Liver (tissue), 9 donors: ENCODE data around the gene NUTM1. TPM values are rescaled to one million over a fixed set of nuclear protein-coding genes. Genes with fewer than 3 reads are reported as not detected.

ENCODE experiments used
- DNase-seq: peaks from one replicate; pipeline ENCODE4 v3.0.0-alpha.2; 2017; ENCODE audit warnings: low spot score
- H3K27ac ChIP-seq, 2 donors: one replicate each; pipeline ENCODE4 v1.7.0; 2013; ENCODE audit warnings: inconsistent platforms in 2 of 2, low read length in 2 of 2, control low read depth in 1 of 2, low read depth in 1 of 2, mild to moderate bottlenecking in 1 of 2
- H3K27me3 ChIP-seq, 4 donors: one replicate each; pipeline versions ENCODE4 v1.6.1 to v1.7.0; 2013; ENCODE audit warnings: low read length in 3 of 4, inconsistent platforms in 1 of 4, mild to moderate bottlenecking in 1 of 4, moderate library complexity in 1 of 4; ENCODE audit not compliant: control insufficient read depth in 4 of 4, insufficient read depth in 4 of 4
- H3K36me3 ChIP-seq, 4 donors: one replicate each; pipeline versions ENCODE4 v1.6.1 to v1.7.0; 2013; ENCODE audit warnings: low read length in 3 of 4, mild to moderate bottlenecking in 3 of 4, low read depth in 1 of 4, moderate library complexity in 1 of 4; ENCODE audit not compliant: control insufficient read depth in 4 of 4, insufficient read depth in 3 of 4
- H3K4me1 ChIP-seq, 4 donors: one replicate each; pipeline versions ENCODE4 v1.6.1 to v1.7.0; 2013; ENCODE audit warnings: low read length in 3 of 4, mild to moderate bottlenecking in 3 of 4, moderate library complexity in 1 of 4; ENCODE audit not compliant: control insufficient read depth in 4 of 4, insufficient read depth in 4 of 4
- H3K4me3 ChIP-seq, 3 donors: one replicate each; pipeline versions ENCODE4 v1.6.1 to v1.7.0; 2013; ENCODE audit warnings: low read length in 3 of 3, control low read depth in 1 of 3, low read depth in 1 of 3, mild to moderate bottlenecking in 1 of 3
- H3K9ac ChIP-seq, 2 donors: one replicate each; pipeline ENCODE4 v1.7.0; 2013; ENCODE audit warnings: low read length in 2 of 2, mild to moderate bottlenecking in 2 of 2, moderate library complexity in 2 of 2, control low read depth in 1 of 2, low read depth in 1 of 2
- H3K9me3 ChIP-seq, 4 donors: one replicate each; pipeline versions ENCODE4 v1.6.1 to v1.7.0; 2013; ENCODE audit warnings: low read length in 3 of 4; ENCODE audit not compliant: control insufficient read depth in 4 of 4
- ATF3 ChIP-seq: IDR thresholded peaks from 2 replicates; pipeline ENCODE4 v1.6.1; 2016; ENCODE audit warnings: antibody characterized with exemption
- CTCF ChIP-seq: fragments of 150-350 bp; IDR thresholded peaks from 2 replicates; pipeline ENCODE4 v1.5.1; 2017; ENCODE audit warnings: improper control_type of control experiment, low read depth, low read length; ENCODE audit not compliant: missing input control
- EGR1 ChIP-seq, 2 donors: IDR thresholded peaks; 2 replicates each; pipeline ENCODE4 v1.6.1; 2016 to 2018; ENCODE audit warnings: antibody characterized with exemption in 2 of 2, low read depth in 2 of 2
- FOXA1 ChIP-seq: IDR thresholded peaks from 2 replicates; pipeline ENCODE4 v1.6.1; 2016; ENCODE audit warnings: antibody characterized with exemption
- FOXA2 ChIP-seq: IDR thresholded peaks from 2 replicates; pipeline ENCODE4 v1.6.1; 2016; ENCODE audit warnings: antibody characterized with exemption
- GABPA ChIP-seq, 2 donors: IDR thresholded peaks in 1 of 2; conservative IDR thresholded peaks in 1 of 2; 2 replicates each; pipeline ENCODE4 v1.6.1; 2016; ENCODE audit warnings: antibody characterized with exemption in 2 of 2, mild to moderate bottlenecking in 1 of 2, moderate library complexity in 1 of 2
- HNF4A ChIP-seq, 2 donors: conservative IDR thresholded peaks; 2 replicates each; pipeline ENCODE4 v1.6.1; 2016; ENCODE audit warnings: antibody characterized with exemption in 2 of 2, mild to moderate bottlenecking in 2 of 2
- HNF4G ChIP-seq: IDR thresholded peaks from 2 replicates; pipeline ENCODE4 v1.6.1; 2016; ENCODE audit warnings: antibody characterized with exemption
- JUND ChIP-seq, 2 donors: IDR thresholded peaks; 2 replicates each; pipeline ENCODE4 v1.6.1; 2016; ENCODE audit warnings: antibody characterized with exemption in 2 of 2
- MAX ChIP-seq: IDR thresholded peaks from 2 replicates; pipeline ENCODE4 v1.6.1; 2016; ENCODE audit warnings: antibody characterized with exemption
- NR2F2 ChIP-seq: IDR thresholded peaks from 2 replicates; pipeline ENCODE4 v1.6.1; 2016; ENCODE audit warnings: antibody characterized with exemption
- RAD21 ChIP-seq, 2 donors: IDR thresholded peaks; 2 replicates each; pipeline ENCODE4 v1.6.1; 2016; ENCODE audit warnings: antibody characterized with exemption in 2 of 2, mild to moderate bottlenecking in 2 of 2
- REST ChIP-seq: IDR thresholded peaks from 2 replicates; pipeline ENCODE4 v1.6.1; 2016; ENCODE audit warnings: antibody characterized with exemption, mild to moderate bottlenecking
- RXRA ChIP-seq, 2 donors: IDR thresholded peaks; 2 replicates each; pipeline ENCODE4 v1.6.1; 2017 to 2018; ENCODE audit warnings: antibody characterized with exemption in 2 of 2, mild to moderate bottlenecking in 1 of 2
- SP1 ChIP-seq: IDR thresholded peaks from 2 replicates; pipeline ENCODE4 v1.6.1; 2018; ENCODE audit warnings: antibody characterized with exemption, mild to moderate bottlenecking
- TAF1 ChIP-seq: conservative IDR thresholded peaks from 2 replicates; pipeline ENCODE4 v1.6.1; 2016; ENCODE audit warnings: antibody characterized with exemption, mild to moderate bottlenecking
- YY1 ChIP-seq: IDR thresholded peaks from 2 replicates; pipeline ENCODE4 v1.6.1; 2016; ENCODE audit warnings: antibody characterized with exemption, mild to moderate bottlenecking
- ZBTB33 ChIP-seq: IDR thresholded peaks from 2 replicates; pipeline ENCODE4 v1.6.1; 2016; ENCODE audit warnings: antibody characterized with exemption
- WGBS: extraction: QIAGEN DNeasy Blood & Tissue Kit; methylation state at CpG from one replicate; pipeline ENCODE4 v1.1.7; 2013; 5-methylcytosine and 5-hydroxymethylcytosine counted together
- polyA plus RNA-seq, 2 donors: library from polyadenylated mRNA; stranded (reverse) in 1 of 2; unstranded in 1 of 2; fragments of 200-250 nt in 1 of 2; fragments of >200 nt in 1 of 2; fragmentation: Nextera tagmentation in 1 of 2; extraction: Ambion mirVana in 1 of 2; gene quantifications; one replicate each; pipeline versions ENCODE4 v1.2.1 to v1.2.3, GENCODE V29; 2013 to 2015
- total RNA-seq, 2 donors: library from RNA; depleted of rRNA; stranded (reverse); fragments of >200 nt; gene quantifications; one replicate each; pipeline ENCODE4 v1.2.3, GENCODE V29; 2014
- donor health status: healthy.
- donor health status: healthy.
- donor health status: healthy.
- donor health status: healthy.
- donor health status: healthy.

Gene NUTM1
- total and polyA plus RNA-seq, 4 donors, result not detected

GRCh38 chr15:34301058-34301457 is 42.1 kb upstream of the NUTM1 start:
- WGBS, result 87% methylated on average over 3 of the region's 3 CpGs
- Histone ChIP-seq H3K4me3 (no peak overlapping the region), H3K27me3 (no peaks in the 10 kb centered on the region), H3K27ac (no peak overlapping the region), H3K9me3 (no peaks in the 10 kb centered on the region), H3K9ac (no peak overlapping the region), H3K36me3 (no peaks in the 10 kb centered on the region), H3K4me1 (no peaks in the 10 kb centered on the region)
- DNase-seq, result no peak
- TF ChIP-seq NR2F2, result no peak
- TF ChIP-seq GABPA (IDR thresholded peaks at IDR 0.05 in 1 of 2, conservative IDR thresholded peaks at IDR 0.05 in 1 of 2), result no peak
- TF ChIP-seq TAF1, result no peak
- TF ChIP-seq FOXA2, result no peak
- TF ChIP-seq ZBTB33, result no peak
- TF ChIP-seq HNF4A (conservative IDR thresholded peaks at IDR 0.05), result no peak
- TF ChIP-seq RAD21 (IDR thresholded peaks at IDR 0.05), result no peak
- no peak for TF ChIP-seq ATF3
- TF ChIP-seq JUND (IDR thresholded peaks at IDR 0.05), result no peak
- TF ChIP-seq MAX, result no peak
- no peak for TF ChIP-seq YY1
- no peak for TF ChIP-seq REST
- TF ChIP-seq SP1, result no peak
- no peak for TF ChIP-seq HNF4G
- no peak for TF ChIP-seq RXRA (IDR thresholded peaks at IDR 0.05)
- TF ChIP-seq EGR1 (IDR thresholded peaks at IDR 0.05; ENCODE audit: low read depth in 2 of 2), result no peak
- no peak for TF ChIP-seq FOXA1
- TF ChIP-seq CTCF, result no peak

GRCh38 chr15:34304613-34305012 is 38.5 kb upstream of the NUTM1 start:
- Histone ChIP-seq H3K4me3 (no peak overlapping the region), H3K4me1 (no peaks in the 10 kb centered on the region), H3K36me3 (no peaks in the 10 kb centered on the region), H3K27me3 (no peaks in the 10 kb centered on the region), H3K9ac (no peak overlapping the region), H3K9me3 (no peaks in the 10 kb centered on the region), H3K27ac (no peak overlapping the region)
- DNase-seq, result no peak
- TF ChIP-seq RXRA (IDR thresholded peaks at IDR 0.05) (no peak), HNF4A (conservative IDR thresholded peaks at IDR 0.05) (no peak)
